Measurements from ENCODE around the gene C9.
"Not testable (repeated sequence)": the region's sequence is repeated elsewhere in the genome, so short reads cannot be mapped to it uniquely, and the experiment has no call there.

The C9 gene

DNA sequence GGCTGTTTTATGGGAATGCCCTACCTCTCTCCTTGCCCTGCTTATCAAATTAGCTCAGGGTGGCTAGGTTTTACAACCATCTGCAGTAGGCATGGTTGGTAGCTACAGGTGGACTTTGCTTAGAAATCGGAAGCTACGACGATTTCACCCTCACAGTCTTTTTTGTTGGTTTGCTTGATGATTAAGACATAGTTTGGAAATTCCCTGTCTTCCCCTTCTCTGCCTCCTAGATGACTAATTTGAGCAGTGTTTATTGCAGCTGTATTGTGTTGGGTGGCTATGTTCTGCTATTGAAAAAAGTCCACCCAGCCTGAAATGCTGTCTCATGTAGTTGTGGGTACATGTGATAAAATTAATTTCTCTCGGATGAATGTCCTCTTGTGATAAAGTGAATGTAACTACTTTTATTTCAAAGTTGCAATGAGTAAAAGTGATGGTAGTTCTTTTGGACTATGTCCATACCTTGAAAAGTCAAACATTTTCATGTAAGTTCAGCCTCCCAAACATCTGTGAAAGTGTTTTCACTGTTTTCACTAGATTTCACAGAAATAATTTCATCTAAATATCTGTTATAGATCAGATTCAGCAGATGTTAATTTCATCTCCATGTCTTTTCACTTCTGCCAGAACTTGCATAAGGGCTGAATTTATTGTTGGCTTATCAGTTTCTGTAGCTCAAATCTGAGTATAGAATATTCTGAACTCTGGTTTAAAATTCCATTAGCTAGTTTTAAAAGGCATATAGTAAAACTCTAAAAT lies 107.6 kb downstream of the C9 start:
- no peak for DNase-seq

DNA sequence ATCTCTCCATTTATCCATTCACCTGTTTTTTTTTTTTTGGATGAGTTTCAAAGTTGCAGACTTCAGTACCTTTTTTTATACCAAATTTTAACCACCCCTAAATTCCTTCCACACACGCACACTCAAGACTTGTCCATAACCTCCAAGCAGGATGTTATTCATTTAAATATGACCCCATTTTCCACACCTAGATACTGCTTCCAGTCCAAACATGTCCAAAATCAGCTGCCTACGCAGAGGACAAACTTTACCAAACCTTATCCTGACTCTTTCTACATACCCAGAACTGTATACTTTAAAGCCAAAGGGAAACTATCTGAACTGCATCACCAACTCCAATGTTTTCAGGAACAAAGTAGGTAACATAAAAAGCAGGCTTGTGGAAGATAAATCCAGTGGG lies 108.9 kb downstream of the C9 start:
- DNase-seq = no peak

DNA sequence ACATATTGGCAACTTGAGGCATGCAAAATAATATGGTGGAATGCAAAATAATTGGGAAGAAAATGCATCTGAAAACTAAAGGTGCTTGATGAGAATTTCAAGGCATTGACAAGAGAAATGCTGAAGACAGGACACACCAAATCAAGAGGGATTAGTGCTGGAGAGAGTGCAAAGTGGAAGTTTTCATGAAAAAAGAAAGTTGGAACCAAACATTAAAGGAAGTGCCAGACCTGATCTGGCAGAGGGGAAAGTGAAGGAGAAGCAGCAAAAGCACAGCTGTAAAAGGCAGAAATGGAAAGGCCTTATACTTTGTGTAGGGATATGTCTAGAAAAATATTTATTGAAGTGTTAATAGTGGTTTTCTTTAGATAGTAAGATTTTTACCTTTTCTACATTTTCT lies 109.6 kb downstream of the C9 start:
- DNase-seq = no peak

DNA sequence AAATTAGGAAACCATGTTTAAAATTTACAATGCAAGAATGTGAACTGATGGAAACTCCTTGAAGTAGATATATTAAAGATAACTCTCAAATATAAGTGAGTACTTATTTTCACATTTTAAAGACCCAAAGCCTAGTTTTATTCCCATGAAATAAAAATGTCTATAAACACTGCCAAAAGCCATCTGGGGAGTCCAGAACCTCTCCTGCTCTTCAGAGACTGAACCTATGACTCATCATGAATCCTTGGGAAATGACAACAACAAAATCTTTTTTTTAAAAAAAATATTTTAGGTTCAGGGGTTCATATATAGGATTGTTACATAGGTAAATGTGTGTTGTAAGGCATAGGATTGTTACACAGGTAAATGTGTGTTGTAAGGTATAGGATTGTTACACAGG lies 111.1 kb downstream of the C9 start:
- DNase-seq = no peak

DNA sequence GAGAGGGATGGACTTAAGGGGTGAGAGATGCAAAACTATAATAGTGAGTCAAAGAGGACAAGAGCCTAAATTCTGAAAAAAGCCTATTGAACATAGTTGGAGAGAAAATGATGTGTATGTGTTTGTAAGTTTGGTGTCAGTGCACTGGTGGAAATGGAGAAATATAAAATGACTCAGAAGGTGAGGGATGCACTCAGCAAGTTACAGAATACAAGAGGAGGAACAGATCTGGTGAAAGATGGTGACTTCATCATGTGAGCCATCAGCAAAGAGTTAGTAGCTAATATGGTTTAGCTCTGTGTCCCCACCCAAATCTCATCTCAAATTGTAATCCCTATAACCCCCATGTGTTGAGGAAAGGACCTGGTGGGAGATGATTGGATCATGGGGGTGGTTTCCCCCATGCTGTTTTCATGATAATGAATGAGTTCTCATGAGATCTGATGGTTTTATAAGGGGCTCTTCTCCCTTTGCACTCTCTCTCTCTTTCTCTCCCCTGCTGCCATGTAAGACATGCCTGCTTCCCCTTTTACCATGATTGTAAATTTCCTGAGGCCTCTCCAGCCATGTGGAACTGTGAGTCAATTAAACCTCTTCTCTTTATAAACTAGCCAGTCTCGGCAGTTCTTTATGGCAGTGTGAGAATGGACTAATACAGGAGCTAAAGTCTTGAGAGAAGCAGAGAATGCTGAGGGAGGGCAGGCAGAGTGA lies 114.6 kb downstream of the C9 start:
- no peak for DNase-seq

DNA sequence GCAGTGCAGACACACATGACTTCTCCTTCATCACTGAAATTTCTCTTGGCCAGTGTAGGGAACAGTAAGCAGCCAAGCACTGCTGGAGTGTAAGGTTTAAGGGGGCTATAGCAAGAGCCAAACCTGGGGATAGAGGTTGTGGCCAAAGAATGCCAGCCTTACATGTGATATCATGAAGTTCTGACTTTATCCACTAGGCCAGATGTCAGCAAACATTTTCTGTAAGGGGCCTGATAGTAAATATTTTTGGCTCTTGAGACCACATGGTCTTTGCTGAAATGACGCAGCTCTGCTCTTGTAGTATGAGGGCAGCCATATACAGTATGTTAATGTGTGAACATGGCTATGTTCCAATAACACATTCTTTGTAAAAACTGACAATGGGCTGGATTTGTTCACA lies 115.2 kb downstream of the C9 start:
- no peak for DNase-seq

DNA sequence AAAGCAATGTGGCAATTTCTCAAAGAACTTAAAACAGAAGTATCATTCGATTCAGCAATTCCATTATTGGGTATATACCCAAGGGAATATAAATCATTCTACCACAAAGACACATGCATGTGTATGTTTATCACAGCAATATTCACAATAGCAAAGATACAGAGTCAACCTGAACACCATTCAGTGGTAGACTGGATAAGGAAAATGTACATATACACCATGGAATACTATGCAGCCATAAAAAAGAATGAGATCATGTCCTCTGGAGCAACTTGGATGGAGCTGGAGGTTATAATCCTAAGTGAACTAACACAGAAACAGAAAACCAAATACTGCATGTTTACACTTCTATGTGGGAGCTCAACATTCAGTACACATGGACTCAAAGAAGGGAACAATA lies 123.5 kb downstream of the C9 start:
- no peak for DNase-seq

DNA sequence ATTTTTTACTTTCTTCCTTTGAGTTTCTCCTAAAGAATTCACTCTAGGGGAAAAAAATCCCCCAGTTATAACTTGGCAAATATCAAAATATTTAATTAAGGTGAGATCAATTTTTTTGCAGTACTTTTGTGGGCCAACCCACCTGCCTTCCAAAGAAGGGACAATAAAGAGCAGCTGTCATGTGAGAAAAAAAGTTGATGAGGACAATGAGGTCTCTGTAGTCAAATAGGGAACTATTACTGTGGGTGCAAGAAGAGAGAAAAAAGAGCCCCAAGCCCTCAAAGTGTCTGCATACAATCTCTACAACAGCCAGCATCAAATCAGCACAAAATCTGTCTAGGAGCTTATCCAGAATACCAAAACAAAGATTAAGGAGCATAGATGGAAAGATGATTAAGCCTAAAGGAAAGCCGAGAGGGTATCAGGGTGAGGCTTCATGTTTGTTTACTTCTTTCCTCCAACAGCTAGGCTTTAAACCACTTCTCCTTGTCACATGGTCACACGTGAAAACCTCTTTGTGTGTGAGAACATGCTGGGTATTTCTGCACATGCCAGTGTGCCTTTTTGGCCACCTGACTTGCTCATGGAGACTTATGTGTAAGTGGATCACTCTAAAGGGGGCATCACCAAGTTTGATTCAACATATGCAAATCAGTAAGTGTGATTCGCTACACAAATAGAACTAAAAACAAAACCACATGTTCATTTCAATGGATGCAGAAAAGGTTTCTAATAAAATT lies 125.8 kb downstream of the C9 start:
- DNase-seq = no peak

DNA sequence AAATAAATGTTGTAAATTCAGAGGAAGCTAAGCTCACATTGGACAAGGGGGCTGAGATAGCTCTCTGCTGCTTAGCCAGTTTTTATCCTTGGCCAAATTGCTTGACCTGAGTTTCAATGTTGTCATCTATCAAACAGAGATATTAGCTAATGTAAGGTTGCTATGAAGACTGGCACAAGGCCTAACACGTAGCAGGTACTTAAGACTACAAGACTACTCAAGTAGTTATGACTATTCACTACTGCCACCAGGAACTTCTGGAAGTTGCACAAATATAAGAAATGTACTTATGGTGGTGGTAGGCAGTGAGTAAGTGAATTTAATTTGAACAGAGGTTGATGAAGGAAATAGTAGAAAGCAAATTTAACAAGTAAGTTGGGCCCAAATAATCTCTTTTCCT lies 127.6 kb downstream of the C9 start:
- no peak for DNase-seq

DNA sequence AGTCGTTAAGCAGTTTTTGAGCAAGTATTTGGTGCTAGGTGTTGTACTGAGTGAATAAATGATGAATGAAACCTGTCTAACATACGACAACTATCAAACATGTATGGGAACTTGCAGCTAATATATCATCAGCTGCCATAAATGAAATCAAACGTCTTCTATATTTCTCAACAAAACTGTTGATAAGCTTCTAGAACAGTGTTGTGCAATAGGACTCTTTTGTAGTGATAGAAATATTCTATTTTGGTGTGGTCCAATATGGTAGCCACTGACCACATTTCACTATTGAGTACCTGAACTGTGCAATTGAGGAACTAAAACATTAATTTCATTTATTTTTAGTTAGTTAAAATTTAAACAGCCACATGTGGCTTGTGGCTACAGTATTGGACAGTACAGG lies 128.6 kb downstream of the C9 start:
- DNase-seq = no peak

DNA sequence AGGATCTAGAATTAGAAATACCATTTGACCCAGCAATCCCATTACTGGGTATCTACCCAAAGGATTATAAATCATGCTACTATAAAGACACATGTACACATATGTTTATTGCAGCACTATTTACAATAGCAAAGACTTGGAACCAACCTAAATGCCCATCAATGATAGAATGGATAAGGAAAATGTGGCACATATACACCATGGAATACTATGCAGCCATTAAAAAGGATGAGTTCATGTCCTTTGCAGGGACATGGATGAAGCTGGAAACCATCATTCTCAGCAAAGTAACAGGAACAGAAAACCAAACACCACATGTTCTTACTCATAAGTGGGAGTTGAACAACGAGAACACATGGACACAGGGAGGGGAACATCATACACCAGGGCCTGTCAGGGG lies 129.8 kb downstream of the C9 start:
- DNase-seq = not testable (repeated sequence)

Measured in SIG-M5 (cell line).